ENCODE data around the gene BCAP29. TPM values are rescaled to one million over a fixed set of nuclear protein-coding genes. Genes with fewer than 3 reads are reported as not detected.
A peak's percentile ranks its signal among the peaks of the same experiment; 100 is the strongest.

The BCAP29 gene
- total RNA-seq, 2 donors from 2014 or later = 141 to 271 TPM

DNA sequence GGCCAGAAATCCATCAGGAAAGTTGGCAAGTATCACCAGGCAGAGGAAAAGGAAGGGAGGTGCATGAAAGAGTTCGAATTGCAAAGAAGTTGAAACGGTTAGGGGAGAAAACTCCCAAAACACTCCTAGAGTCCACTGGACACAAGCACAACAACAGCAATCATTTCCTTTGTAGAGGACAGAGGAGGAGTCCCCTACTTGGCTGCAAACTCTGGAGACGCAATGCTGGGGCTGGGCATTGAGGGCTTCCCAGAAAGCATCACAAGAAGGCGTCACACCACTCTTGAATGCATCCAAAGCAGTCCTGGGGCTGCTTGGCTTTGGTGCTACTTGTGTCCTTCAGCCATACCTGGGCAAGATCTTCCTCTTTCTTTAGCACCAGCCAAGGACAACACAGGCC, 62.5 kb downstream of the BCAP29 start:
- no peak for ATAC-seq (ENCODE audit: insufficient number of reproducible peaks, low FRiP score, low read depth)
- H3K36me3 ChIP-seq = no peaks in the 10 kb centered on the region
- no peak for TF ChIP-seq CTCF (IDR thresholded peaks at IDR 0.05)
- H3K4me1 ChIP-seq (ENCODE audit: control insufficient read depth in 1 of 2, low read depth in 2 of 2) = peaks cover 9 to 12% of the 10 kb centered on the region in 2 donors
- no peaks in the 10 kb centered on the region for H3K9me3 ChIP-seq
- H3K27me3 ChIP-seq (replicated peaks; ENCODE audit: insufficient read depth) = no peaks in the 10 kb centered on the region
- no peak overlapping the region for H3K4me3 ChIP-seq
- DNase-seq (ENCODE audit: low spot score) = no peak
- H3K27ac ChIP-seq = no peak overlapping the region

GRCh38 chr7:107643407-107643806, 63.4 kb downstream of the BCAP29 start:
- Histone ChIP-seq H3K9me3 (no peaks in the 10 kb centered on the region), H3K27me3 (replicated peaks; ENCODE audit: insufficient read depth) (no peaks in the 10 kb centered on the region), H3K36me3 (no peaks in the 10 kb centered on the region), H3K27ac (no peak overlapping the region), H3K4me3 (no peak overlapping the region), H3K4me1 (ENCODE audit: control insufficient read depth in 1 of 2, low read depth in 2 of 2) (peaks cover 9 to 12% of the 10 kb centered on the region in 2 donors)
- ATAC-seq (ENCODE audit: insufficient number of reproducible peaks, low FRiP score, low read depth) = no peak
- DNase-seq (ENCODE audit: low spot score) = no peak
- TF ChIP-seq CTCF (IDR thresholded peaks at IDR 0.05) = no peak

- no peak overlapping the region for H3K4me3 ChIP-seq
- H3K27me3 ChIP-seq (replicated peaks; ENCODE audit: insufficient read depth) = no peaks in the 10 kb centered on the region
- DNase-seq (ENCODE audit: low spot score) = no peak
- peaks cover 9 to 12% of the 10 kb centered on the region in 2 donors for H3K4me1 ChIP-seq (ENCODE audit: control insufficient read depth in 1 of 2, low read depth in 2 of 2)
- H3K9me3 ChIP-seq = no peaks in the 10 kb centered on the region
- no peak for TF ChIP-seq CTCF (IDR thresholded peaks at IDR 0.05)
- H3K27ac ChIP-seq = no peak overlapping the region
- no peak for ATAC-seq (ENCODE audit: insufficient number of reproducible peaks, low FRiP score, low read depth)
- H3K36me3 ChIP-seq = no peaks in the 10 kb centered on the region
These were observed 63.9 kb downstream of the BCAP29 start for GRCh38 chr7:107643938-107644308.

DNA sequence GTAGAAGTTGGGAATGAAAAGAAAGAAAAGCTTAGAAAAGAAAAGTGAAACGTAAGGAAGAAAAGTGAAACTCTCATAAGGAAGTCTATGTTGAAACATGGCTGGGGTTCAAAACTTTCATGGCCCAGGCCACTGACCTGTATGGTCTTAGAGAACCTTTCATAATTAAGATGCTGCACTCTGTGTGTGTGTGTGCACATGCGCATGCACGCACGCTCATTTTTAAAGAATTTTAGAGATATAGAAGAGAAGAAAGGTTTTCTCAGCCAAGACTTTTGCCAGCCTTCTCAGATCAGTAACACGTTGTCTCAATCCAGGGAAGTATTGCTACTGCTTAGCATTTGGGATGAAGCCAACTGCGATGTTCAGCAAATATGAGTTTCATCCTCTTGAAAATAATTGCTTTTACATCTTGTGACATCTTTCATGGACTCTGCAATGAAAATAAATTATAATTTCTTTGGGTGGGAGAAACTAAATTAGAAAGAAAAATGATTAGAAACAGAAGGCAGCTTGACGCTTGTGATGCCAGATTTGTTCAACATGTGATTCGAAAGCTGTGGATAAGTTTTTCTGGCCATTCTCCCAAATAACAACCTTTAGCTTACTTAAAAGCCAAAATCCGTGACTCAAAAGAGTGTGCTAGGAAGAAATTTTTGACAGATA, 64.4 kb downstream of the BCAP29 start:
- no peak for ATAC-seq (ENCODE audit: insufficient number of reproducible peaks, low FRiP score, low read depth)
- peak overlapping the region; percentile 23 for H3K4me3 ChIP-seq

GRCh38 chr7:107652642-107653041, 72.6 kb downstream of the BCAP29 start:
- Histone ChIP-seq H3K27me3 (replicated peaks; ENCODE audit: insufficient read depth) (no peaks in the 10 kb centered on the region), H3K9me3 (no peaks in the 10 kb centered on the region), H3K4me1 (ENCODE audit: control insufficient read depth in 1 of 2, low read depth in 2 of 2) (no peaks in the 10 kb centered on the region), H3K27ac (no peak overlapping the region), H3K36me3 (no peaks in the 10 kb centered on the region), H3K4me3 (no peak overlapping the region)
- no peak for ATAC-seq (ENCODE audit: insufficient number of reproducible peaks, low FRiP score, low read depth)
- no peak for DNase-seq (ENCODE audit: low spot score)
- no peak for TF ChIP-seq CTCF (IDR thresholded peaks at IDR 0.05)

More for the DNA sequence above, 64.4 kb downstream of the BCAP29 start:
- H3K27ac ChIP-seq = no peak overlapping the region
- H3K27me3 ChIP-seq (replicated peaks; ENCODE audit: insufficient read depth) = no peaks in the 10 kb centered on the region
- no peak for TF ChIP-seq CTCF (IDR thresholded peaks at IDR 0.05)
- no peaks in the 10 kb centered on the region for H3K36me3 ChIP-seq
- no peak for DNase-seq (ENCODE audit: low spot score)
- H3K9me3 ChIP-seq = no peaks in the 10 kb centered on the region
- H3K4me1 ChIP-seq (ENCODE audit: control insufficient read depth in 1 of 2, low read depth in 2 of 2) = peaks cover 9 to 12% of the 10 kb centered on the region in 2 donors

All from thoracic aorta (tissue), 2 donors.